Measurements from ENCODE around the gene DCAF4L1. TPM values are rescaled to one million over a fixed set of nuclear protein-coding genes. Genes with fewer than 3 reads are reported as not detected.

DCAF4L1 gene
- total and polyA plus RNA-seq, 2 of the 4 experiments (the other 2 are of a cell fraction): 0.07 to 0.18 TPM

GRCh38 chr4:41999321-41999720, 17.8 kb downstream of the DCAF4L1 start:
- ATAC-seq (ENCODE audit: low read depth) (no peak), DNase-seq (no peak)
- Histone ChIP-seq H2BK5ac (ENCODE audit: low read depth, low read length, poor library complexity, severe bottlenecking) (no peak overlapping the region), H4K91ac (ENCODE audit: insufficient read depth, low read depth, low read length) (no peak overlapping the region), H3K23ac (ENCODE audit: low read depth, low read length) (no peak overlapping the region), H2AK5ac (ENCODE audit: low read depth, low read length) (no peak overlapping the region), H3K4me2 (ENCODE audit: low read depth, low read length) (no peak overlapping the region), H2AFZ (replicated peaks; ENCODE audit: low read length, poor library complexity) (no peak overlapping the region), H3K4ac (ENCODE audit: low read depth, low read length) (no peak overlapping the region), H3K18ac (ENCODE audit: low read depth, low read length) (no peak overlapping the region), H3K56ac (ENCODE audit: extremely low read depth, insufficient read depth, low read length) (no peak overlapping the region), H4K5ac (ENCODE audit: low read depth, low read length) (no peak overlapping the region), H3K4me3 (ENCODE audit: insufficient read depth, low read depth, low read length) (no peak overlapping the region), H3K36me3 (ENCODE audit: control insufficient read depth, insufficient read depth, low read length) (no peaks in the 10 kb centered on the region), H3K27ac (ENCODE audit: insufficient read depth, low read length) (no peak overlapping the region), H4K20me1 (ENCODE audit: insufficient read depth, low read length) (peaks cover 3% of the 10 kb centered on the region), H3K4me1 (ENCODE audit: control insufficient read depth, insufficient read depth, low read length) (no peaks in the 10 kb centered on the region), H3K9ac (ENCODE audit: low read depth, low read length) (no peak overlapping the region), H3K9me3 (ENCODE audit: control insufficient read depth, insufficient read depth, low read length) (no peaks in the 10 kb centered on the region), H3K14ac (replicated peaks; ENCODE audit: low read depth, low read length) (no peak overlapping the region), H3K9me1 (ENCODE audit: insufficient read depth, low read length) (0 out of 2 replicates have a peak, but pooled peaks cover 3% of the 10 kb centered on the region), H3K79me1 (ENCODE audit: low read depth in 1 of 2, low read length in 2 of 2) (peaks cover 16 to 25% of the 10 kb centered on the region in 2 experiments), H2BK15ac (ENCODE audit: low read depth, low read length) (no peak overlapping the region), H4K8ac (ENCODE audit: low read depth in 2 of 2, low read length in 2 of 2) (no peak overlapping the region), H3K27me3 (ENCODE audit: control insufficient read depth, insufficient read depth, low read length) (no peaks in the 10 kb centered on the region), H2BK20ac (ENCODE audit: low read depth, low read length) (no peak overlapping the region), H2AK9ac (replicated peaks; ENCODE audit: low read depth, low read length, poor library complexity) (no peak overlapping the region), H2BK120ac (ENCODE audit: low read depth, low read length) (no peak overlapping the region)
- intact Hi-C loops (cut with micrococcal nuclease): no loop called here
- TF ChIP-seq USF2 (IDR thresholded peaks at IDR 0.05; ENCODE audit: low read depth, low read length) (no peak), RFX5 (IDR thresholded peaks at IDR 0.05; ENCODE audit: low read depth, low read length) (no peak), MXI1 (IDR thresholded peaks at IDR 0.05; ENCODE audit: borderline replicate concordance, low read depth, low read length) (no peak), CTCF (conservative IDR thresholded peaks at IDR 0.05; ENCODE audit: low read depth, low read length) (no peak), SMC3 (IDR thresholded peaks at IDR 0.05; ENCODE audit: low read depth, low read length) (no peak), POLR2A (IDR thresholded peaks at IDR 0.05; ENCODE audit: low read depth, low read length) (no peak), NFE2L2 (IDR thresholded peaks at IDR 0.05; ENCODE audit: low read depth, low read length) (no peak), CEBPB (IDR thresholded peaks at IDR 0.05; ENCODE audit: low read depth, low read length) (no peak), MAFK (IDR thresholded peaks at IDR 0.05; ENCODE audit: low read depth, low read length) (no peak), BHLHE40 (IDR thresholded peaks at IDR 0.05; ENCODE audit: low read depth, low read length) (no peak), RAD21 (IDR thresholded peaks at IDR 0.05; ENCODE audit: low read length) (no peak), FOS (IDR thresholded peaks at IDR 0.05; ENCODE audit: low read depth, low read length) (no peak), CHD1 (IDR thresholded peaks at IDR 0.05; ENCODE audit: low read depth, low read length) (no peak)
- BruUV-seq (replicated peaks): no TSS peak
- ChIA-PET CTCF (interaction anchor here (0.6 to 0.7 kb wide), 2 partner anchors 9 to 19 kb away, joined by 3 to 4 read pairs; partner anchors contain the start of gene SLC30A9), POLR2A (ENCODE audit: unreplicated experiment) (no interaction called here)
- dilution Hi-C loops (cut with HindIII; ENCODE audit: low sequenced_read_pairs, unreplicated experiment): no loop called here
- in situ Hi-C loops (cut with MboI; ENCODE audit: low sequenced_read_pairs): no loop called here

Measured in IMR-90 (cell line).